Measurements from ENCODE around the gene SLC66A2. TPM values are rescaled to one million over a fixed set of nuclear protein-coding genes. Genes with fewer than 3 reads are reported as not detected.

The SLC66A2 gene
- total and polyA plus RNA-seq, 10 donors, result 28.7 to 61.9 (median 50.0) TPM

DNA sequence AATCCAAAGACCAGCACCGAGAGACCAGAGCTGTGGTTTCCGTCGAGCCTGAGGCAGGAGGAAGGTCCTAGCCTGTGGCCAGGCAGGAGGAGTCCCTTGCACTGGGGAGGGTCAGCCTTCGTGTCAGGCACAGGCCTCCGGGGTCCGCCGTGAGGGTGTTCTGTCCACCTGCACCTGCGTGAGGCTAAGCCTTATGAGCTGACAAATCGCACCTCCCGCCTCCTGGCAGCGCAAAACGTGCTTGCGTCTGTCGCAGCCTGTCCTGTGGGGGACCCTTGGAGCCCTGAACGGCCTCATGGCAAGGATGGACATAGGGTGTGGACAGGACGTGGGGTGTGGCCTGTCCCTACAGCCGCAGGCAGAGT is 80.4 kb downstream of the SLC66A2 start:
- H3K27me3 ChIP-seq (replicated peaks in 1 of 7), result peaks cover 0 to 36% (median 0%) of the 10 kb centered on the region in 7 donors
- no peak for TF ChIP-seq POLR2A (IDR thresholded peaks at IDR 0.05)
- TF ChIP-seq, protein P1, sequence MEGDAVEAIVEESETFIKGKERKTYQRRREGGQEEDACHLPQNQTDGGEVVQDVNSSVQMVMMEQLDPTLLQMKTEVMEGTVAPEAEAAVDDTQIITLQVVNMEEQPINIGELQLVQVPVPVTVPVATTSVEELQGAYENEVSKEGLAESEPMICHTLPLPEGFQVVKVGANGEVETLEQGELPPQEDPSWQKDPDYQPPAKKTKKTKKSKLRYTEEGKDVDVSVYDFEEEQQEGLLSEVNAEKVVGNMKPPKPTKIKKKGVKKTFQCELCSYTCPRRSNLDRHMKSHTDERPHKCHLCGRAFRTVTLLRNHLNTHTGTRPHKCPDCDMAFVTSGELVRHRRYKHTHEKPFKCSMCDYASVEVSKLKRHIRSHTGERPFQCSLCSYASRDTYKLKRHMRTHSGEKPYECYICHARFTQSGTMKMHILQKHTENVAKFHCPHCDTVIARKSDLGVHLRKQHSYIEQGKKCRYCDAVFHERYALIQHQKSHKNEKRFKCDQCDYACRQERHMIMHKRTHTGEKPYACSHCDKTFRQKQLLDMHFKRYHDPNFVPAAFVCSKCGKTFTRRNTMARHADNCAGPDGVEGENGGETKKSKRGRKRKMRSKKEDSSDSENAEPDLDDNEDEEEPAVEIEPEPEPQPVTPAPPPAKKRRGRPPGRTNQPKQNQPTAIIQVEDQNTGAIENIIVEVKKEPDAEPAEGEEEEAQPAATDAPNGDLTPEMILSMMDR (IDR thresholded peaks at IDR 0.05 in 8 of 11, conservative IDR thresholded peaks at IDR 0.05 in 3 of 11), result no peak
- TF ChIP-seq POLR2AphosphoS5 (IDR thresholded peaks at IDR 0.05), result no peak
- H3K9me3 ChIP-seq, result no peaks in the 10 kb centered on the region
- H3K4me1 ChIP-seq, result peaks cover 0 to 6% (median 0%) of the 10 kb centered on the region in 6 donors
- no peaks in the 10 kb centered on the region for H3K36me3 ChIP-seq
- 61 to 90% (median 88%) methylated on average over 3 to 17 of the region's 17 CpGs; no CpG with 5 or more reads in 1 of the 5 donors for WGBS, 5 donors
- H3K4me3 ChIP-seq, result no peak overlapping the region
- intact Hi-C loops (cut with DNase I; ENCODE audit: low total_unique reads), result no loop called here
- no peak overlapping the region for H3K27ac ChIP-seq
- DNase-seq, result peak; percentile 61

DNA sequence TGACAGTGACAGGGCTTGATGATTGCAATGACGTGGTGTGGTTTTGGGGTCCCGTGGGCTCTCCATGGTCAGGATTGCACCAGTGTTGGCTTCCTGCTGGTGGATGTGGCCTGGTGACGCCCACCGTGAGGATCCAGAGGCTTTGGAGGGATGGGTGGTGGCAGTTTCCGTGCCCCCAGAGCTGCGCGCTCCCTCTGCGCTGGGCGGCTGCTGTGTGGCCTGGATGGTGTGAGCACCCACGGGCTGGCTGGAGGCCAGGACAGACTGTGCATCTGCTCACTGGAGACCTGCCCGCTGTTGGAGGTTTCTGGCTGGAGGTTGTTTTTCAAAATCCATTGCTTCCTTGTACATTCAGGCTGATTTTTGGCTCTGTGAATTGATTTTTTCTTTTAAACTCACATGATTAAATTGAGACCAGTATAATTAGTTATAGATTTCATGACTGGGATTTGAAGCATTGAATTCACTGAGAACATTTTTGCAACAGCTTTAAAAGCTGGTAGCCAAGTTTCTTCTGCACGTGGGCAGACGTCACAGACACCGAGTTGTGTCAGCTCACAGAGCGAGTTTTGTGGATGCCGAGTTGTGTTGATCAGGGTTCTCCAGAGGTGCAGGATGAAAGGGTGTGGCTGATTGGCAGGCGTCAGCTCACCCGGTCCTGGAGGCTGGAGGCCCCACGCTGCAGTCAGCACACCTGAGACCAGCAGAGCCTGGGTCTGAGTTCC is 81.0 kb downstream of the SLC66A2 start:
- TF ChIP-seq POLR2A (IDR thresholded peaks at IDR 0.05), result no peak
- TF ChIP-seq, protein P1 (IDR thresholded peaks at IDR 0.05 in 8 of 11, conservative IDR thresholded peaks at IDR 0.05 in 3 of 11), result no peak
- peaks cover 0 to 6% (median 0%) of the 10 kb centered on the region in 6 donors for H3K4me1 ChIP-seq
- no peaks in the 10 kb centered on the region for H3K36me3 ChIP-seq
- peak; percentile 53 for DNase-seq
- intact Hi-C loops (cut with DNase I; ENCODE audit: low total_unique reads), result no loop called here
- H3K27ac ChIP-seq, result no peak overlapping the region
- no peaks in the 10 kb centered on the region for H3K9me3 ChIP-seq
- WGBS, 5 donors, result 60 to 82% (median 79%) methylated on average over 19 of the region's 19 CpGs
- no peak overlapping the region for H3K4me3 ChIP-seq
- H3K27me3 ChIP-seq (replicated peaks in 1 of 7), result peaks cover 0 to 30% (median 0%) of the 10 kb centered on the region in 7 donors

- H3K27me3 ChIP-seq (replicated peaks in 1 of 7), result peaks cover 0 to 24% (median 0%) of the 10 kb centered on the region in 7 donors
- H3K9me3 ChIP-seq, result no peaks in the 10 kb centered on the region
- H3K4me1 ChIP-seq, result peaks cover 0 to 6% (median 0%) of the 10 kb centered on the region in 6 donors
- WGBS, 5 donors, result 83 to 89% (median 88%) methylated on average over 26 to 32 of the region's 32 CpGs
- H3K4me3 ChIP-seq, result no peak overlapping the region
- intact Hi-C loops (cut with DNase I; ENCODE audit: low total_unique reads), result no loop called here
- TF ChIP-seq POLR2A (IDR thresholded peaks at IDR 0.05) (no peak), POLR2AphosphoS5 (IDR thresholded peaks at IDR 0.05) (no peak)
- TF ChIP-seq, protein P1 (IDR thresholded peaks at IDR 0.05 in 8 of 11, conservative IDR thresholded peaks at IDR 0.05 in 3 of 11), result no peak
- H3K36me3 ChIP-seq, result no peaks in the 10 kb centered on the region
- H3K27ac ChIP-seq, result no peak overlapping the region
- DNase-seq, result peak; percentile 67
Observed at GRCh38 chr18:79869591-79870300, 81.7 kb downstream of the SLC66A2 start.
